ENCODE data around the gene BIRC6. TPM values are rescaled to one million over a fixed set of nuclear protein-coding genes. Genes with fewer than 3 reads are reported as not detected.
"Not testable (repeated sequence)": the region's sequence is repeated elsewhere in the genome, so short reads cannot be mapped to it uniquely, and the experiment has no call there.

Gene BIRC6
- total and polyA plus RNA-seq, 11 donors: 11.0 to 68.0 (median 51.9) TPM

DNA sequence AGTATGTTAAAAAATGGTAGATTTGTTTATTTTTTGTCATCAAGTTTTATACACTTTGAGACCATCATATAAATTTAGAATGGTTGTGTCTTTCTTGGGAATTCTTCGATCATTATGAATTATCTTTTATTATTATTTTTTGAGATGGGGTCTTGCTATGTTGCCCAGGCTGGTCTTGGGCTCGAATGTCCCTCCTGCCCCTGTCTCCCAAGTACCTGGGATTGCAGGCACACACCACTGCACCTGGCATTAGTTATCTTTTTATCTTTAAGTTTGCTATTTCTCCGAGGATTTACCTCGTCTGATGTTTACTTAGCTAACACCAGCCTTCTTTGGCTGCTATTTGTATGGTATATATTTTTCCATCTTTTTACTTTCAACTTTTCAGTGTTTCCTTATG is 100.0 kb downstream of the BIRC6 start:
- Histone ChIP-seq H3K36me3 (peaks cover 0 to 52% (median 27%) of the 10 kb centered on the region in 9 donors), H3K27me3 (no peaks in the 10 kb centered on the region), H3K27ac (no peak overlapping the region), H3K4me3 (no peak overlapping the region), H3K4me1 (no peaks in the 10 kb centered on the region), H3K9me3 (no peaks in the 10 kb centered on the region)
- intact Hi-C loops (cut with DNase I): no loop called here
- no peak for TF ChIP-seq POLR2A (IDR thresholded peaks at IDR 0.05)
- TF ChIP-seq, protein P1, sequence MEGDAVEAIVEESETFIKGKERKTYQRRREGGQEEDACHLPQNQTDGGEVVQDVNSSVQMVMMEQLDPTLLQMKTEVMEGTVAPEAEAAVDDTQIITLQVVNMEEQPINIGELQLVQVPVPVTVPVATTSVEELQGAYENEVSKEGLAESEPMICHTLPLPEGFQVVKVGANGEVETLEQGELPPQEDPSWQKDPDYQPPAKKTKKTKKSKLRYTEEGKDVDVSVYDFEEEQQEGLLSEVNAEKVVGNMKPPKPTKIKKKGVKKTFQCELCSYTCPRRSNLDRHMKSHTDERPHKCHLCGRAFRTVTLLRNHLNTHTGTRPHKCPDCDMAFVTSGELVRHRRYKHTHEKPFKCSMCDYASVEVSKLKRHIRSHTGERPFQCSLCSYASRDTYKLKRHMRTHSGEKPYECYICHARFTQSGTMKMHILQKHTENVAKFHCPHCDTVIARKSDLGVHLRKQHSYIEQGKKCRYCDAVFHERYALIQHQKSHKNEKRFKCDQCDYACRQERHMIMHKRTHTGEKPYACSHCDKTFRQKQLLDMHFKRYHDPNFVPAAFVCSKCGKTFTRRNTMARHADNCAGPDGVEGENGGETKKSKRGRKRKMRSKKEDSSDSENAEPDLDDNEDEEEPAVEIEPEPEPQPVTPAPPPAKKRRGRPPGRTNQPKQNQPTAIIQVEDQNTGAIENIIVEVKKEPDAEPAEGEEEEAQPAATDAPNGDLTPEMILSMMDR (IDR thresholded peaks at IDR 0.05): no peak
- DNase-seq (no peak), ATAC-seq (no peak)
- 96 to 98% (median 97%) methylated on average over 4 of the region's 4 CpGs for WGBS, 4 donors

DNA sequence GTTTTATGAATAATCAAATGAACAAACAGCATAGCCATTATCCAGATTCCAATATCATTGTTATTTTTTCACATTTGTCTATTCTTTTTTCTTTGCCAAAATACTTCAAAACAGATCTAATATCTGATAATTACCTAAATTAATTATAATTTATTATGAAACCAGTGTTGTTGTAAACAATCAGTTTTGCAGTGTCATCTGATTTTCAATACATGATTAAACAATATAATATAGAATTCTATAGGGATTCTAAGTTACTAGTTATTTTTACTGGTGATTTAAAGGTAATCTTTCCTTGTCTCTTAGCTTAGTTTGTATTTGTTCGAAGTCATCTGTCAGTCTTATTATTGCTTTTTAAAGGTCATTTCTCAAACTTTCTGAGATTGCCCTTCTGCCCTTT is 101.0 kb downstream of the BIRC6 start:
- Histone ChIP-seq H3K27me3 (no peaks in the 10 kb centered on the region), H3K4me3 (no peak overlapping the region), H3K4me1 (no peaks in the 10 kb centered on the region), H3K36me3 (peaks cover 0 to 45% (median 26%) of the 10 kb centered on the region in 9 donors), H3K27ac (no peak overlapping the region), H3K9me3 (no peaks in the 10 kb centered on the region)
- 93 to 100% (median 96%) methylated on average over 1 of the region's 1 CpG for WGBS, 4 donors
- DNase-seq (no peak), ATAC-seq (no peak)
- intact Hi-C loops (cut with DNase I): no loop called here
- TF ChIP-seq, protein P1 (IDR thresholded peaks at IDR 0.05): no peak
- no peak for TF ChIP-seq POLR2A (IDR thresholded peaks at IDR 0.05)

DNA sequence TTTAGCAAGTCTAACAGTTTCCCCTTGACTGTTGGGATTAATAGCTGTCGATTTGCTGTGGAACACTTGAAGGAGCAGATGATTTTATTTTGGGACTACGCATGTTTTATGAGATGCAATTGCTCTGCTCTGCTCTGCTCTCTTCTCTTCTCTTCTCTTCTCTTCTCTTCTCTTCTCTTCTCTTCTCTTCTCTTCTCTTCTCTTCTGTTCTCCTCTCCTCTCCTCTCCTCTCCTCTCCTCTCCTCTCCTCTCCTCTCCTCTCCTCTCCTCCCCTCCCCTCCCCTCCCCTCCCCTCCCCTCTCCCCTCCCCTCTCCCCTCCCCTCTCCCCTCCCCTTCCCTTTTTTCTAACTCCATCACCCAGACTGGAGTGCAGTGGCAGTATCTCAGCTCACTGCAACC is 104.0 kb downstream of the BIRC6 start:
- ATAC-seq; H3K4me1 ChIP-seq; DNase-seq; H3K27ac ChIP-seq; H3K27me3 ChIP-seq; H3K9me3 ChIP-seq; H3K4me3 ChIP-seq; intact Hi-C loops (cut with DNase I): not testable (repeated sequence)
- WGBS, 4 donors: 95 to 98% (median 96%) methylated on average over 2 of the region's 2 CpGs
- peaks cover 0 to 51% (median 33%) of the 10 kb centered on the region in 9 donors for H3K36me3 ChIP-seq

DNA sequence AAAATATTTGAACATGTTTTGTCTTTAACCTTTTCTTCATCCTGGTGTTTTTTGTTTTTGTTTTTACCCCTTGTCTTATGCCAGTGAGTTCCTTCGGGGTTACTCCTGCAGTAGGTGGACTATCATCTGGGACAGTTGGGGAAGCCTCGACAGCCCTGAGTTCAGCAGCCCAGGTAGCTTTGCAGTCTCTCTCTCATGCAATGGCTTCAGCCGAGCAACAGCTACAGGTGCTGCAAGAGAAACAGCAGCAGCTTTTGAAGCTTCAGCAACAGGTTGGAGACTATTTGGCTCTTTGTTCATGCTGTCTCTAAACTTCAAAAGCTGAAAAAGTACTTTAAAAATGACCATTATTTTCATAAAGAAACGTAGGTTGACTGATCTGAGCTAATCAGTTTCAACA is 106.3 kb downstream of the BIRC6 start:
- WGBS, 4 donors: 94 to 97% (median 96%) methylated on average over 4 of the region's 4 CpGs
- DNase-seq (no peak), ATAC-seq (no peak)
- intact Hi-C loops (cut with DNase I): no loop called here
- Histone ChIP-seq H3K27me3 (no peaks in the 10 kb centered on the region), H3K4me1 (no peaks in the 10 kb centered on the region), H3K4me3 (no peak overlapping the region), H3K27ac (no peak overlapping the region), H3K9me3 (no peaks in the 10 kb centered on the region), H3K36me3 (peaks cover 0 to 60% (median 53%) of the 10 kb centered on the region in 9 donors)
- no peak for TF ChIP-seq POLR2A (IDR thresholded peaks at IDR 0.05)
- TF ChIP-seq, protein P1 (IDR thresholded peaks at IDR 0.05): no peak

DNA sequence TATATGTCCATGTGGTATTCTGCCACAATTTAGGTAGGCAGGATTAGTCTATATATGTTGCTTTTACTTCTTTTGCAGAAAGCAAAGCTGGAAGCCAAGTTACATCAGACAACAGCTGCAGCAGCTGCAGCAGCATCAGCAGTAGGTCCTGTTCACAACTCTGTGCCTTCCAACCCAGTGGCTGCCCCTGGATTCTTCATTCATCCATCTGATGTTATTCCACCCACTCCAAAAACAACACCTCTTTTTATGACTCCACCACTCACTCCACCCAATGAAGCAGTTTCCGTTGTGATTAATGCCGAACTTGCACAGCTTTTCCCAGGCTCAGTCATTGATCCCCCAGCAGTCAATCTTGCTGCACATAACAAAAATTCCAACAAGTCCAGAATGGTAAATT is 107.6 kb downstream of the BIRC6 start:
- Histone ChIP-seq H3K27ac (no peak overlapping the region), H3K4me1 (no peaks in the 10 kb centered on the region), H3K36me3 (peaks cover 0 to 74% (median 66%) of the 10 kb centered on the region in 9 donors), H3K27me3 (no peaks in the 10 kb centered on the region), H3K4me3 (no peak overlapping the region), H3K9me3 (no peaks in the 10 kb centered on the region)
- DNase-seq: no peak
- TF ChIP-seq, protein P1 (IDR thresholded peaks at IDR 0.05): no peak
- TF ChIP-seq POLR2A (IDR thresholded peaks at IDR 0.05): no peak
- peak in 1 of 4 donors; percentile 50 for ATAC-seq
- intact Hi-C loops (cut with DNase I): no loop called here
- WGBS, 4 donors: 73 to 90% (median 86%) methylated on average over 2 of the region's 2 CpGs

All from heart left ventricle (tissue), 16 donors.